Loucy (cell line): ENCODE results near the gene TC2N.

Experiments used
- H2AFZ ChIP-seq: fragments of 200-600 bp; sonication (generic); 2 replicates; pipeline ENCODE4 v1.6.0; 2016; ENCODE audit warnings: antibody characterized with exemption, mild to moderate bottlenecking, low read length, moderate library complexity
- H3F3A ChIP-seq: fragments of 200-600 bp; 2 replicates; pipeline ENCODE4 v1.6.0; 2016; ENCODE audit warnings: antibody characterized with exemption, low read depth, mild to moderate bottlenecking
- H3K27me3 ChIP-seq: fragments of 200-600 bp; sonication (generic); 2 replicates; pipeline ENCODE4 v1.6.1; 2014; ENCODE audit warnings: low read length, mild to moderate bottlenecking; ENCODE audit not compliant: insufficient read depth, poor library complexity, severe bottlenecking
- H3K36me3 ChIP-seq: fragments of 200-600 bp; sonication (generic); 2 replicates; pipeline ENCODE4 v1.6.1; 2016; ENCODE audit warnings: low read length; ENCODE audit not compliant: insufficient read depth
- H3K4me1 ChIP-seq: fragments of 200-600 bp; sonication (generic); 2 replicates; pipeline ENCODE4 v1.5.1; 2014; ENCODE audit warnings: low read length, mild to moderate bottlenecking; ENCODE audit not compliant: insufficient read depth, poor library complexity, severe bottlenecking
- H3K4me2 ChIP-seq: fragments of 200-600 bp; sonication (generic); 2 replicates; pipeline ENCODE4 v1.6.0; 2014; ENCODE audit warnings: antibody characterized with exemption, low read length, low read depth, mild to moderate bottlenecking; ENCODE audit not compliant: poor library complexity, severe bottlenecking
- H3K4me3 ChIP-seq: fragments of 200-600 bp; sonication (generic); 2 replicates; pipeline ENCODE4 v1.5.1; 2014; ENCODE audit warnings: low read length, mild to moderate bottlenecking, mixed read lengths; ENCODE audit not compliant: poor library complexity, severe bottlenecking
- H3K79me2 ChIP-seq: fragments of 200-600 bp; sonication (generic); 2 replicates; pipeline ENCODE4 v1.6.1; 2014; ENCODE audit warnings: low read length; ENCODE audit not compliant: insufficient read depth
- H3K9ac ChIP-seq: fragments of 200-600 bp; sonication (generic); 2 replicates; pipeline ENCODE4 v1.6.0; 2014; ENCODE audit warnings: mild to moderate bottlenecking, low read depth, low read length, moderate library complexity; ENCODE audit not compliant: poor library complexity, severe bottlenecking
- H3K9me2 ChIP-seq: fragments of 200-600 bp; sonication (generic); replicated peaks from 2 replicates; pipeline ENCODE4 v1.6.1; 2016; ENCODE audit warnings: low read depth, low read length, mixed read lengths
- H3K9me3 ChIP-seq: fragments of 200-600 bp; sonication (generic); 2 replicates; pipeline ENCODE4 v1.6.1; 2014; ENCODE audit warnings: mild to moderate bottlenecking, antibody characterized with exemption, low read length, low read depth; ENCODE audit not compliant: insufficient read depth
- H4K20me1 ChIP-seq: fragments of 200-600 bp; sonication (generic); 2 replicates; pipeline ENCODE4 v1.6.0; 2014; ENCODE audit warnings: antibody characterized with exemption, low read length, mild to moderate bottlenecking; ENCODE audit not compliant: insufficient read depth, poor library complexity, severe bottlenecking
- CTCF ChIP-seq: fragments of 200-600 bp; sonication (generic); conservative IDR thresholded peaks from 2 replicates; pipeline ENCODE4 v1.5.1; 2014; ENCODE audit warnings: mild to moderate bottlenecking, antibody characterized with exemption, low read length
- EZH2phosphoT487 ChIP-seq: fragments of 200-600 bp; IDR thresholded peaks from 2 replicates; pipeline ENCODE4 v1.6.1; 2018; ENCODE audit warnings: antibody characterized with exemption, mild to moderate bottlenecking, moderate library complexity, borderline replicate concordance

Gene TC2N

GRCh38 chr14:91801358-91801757 is 66.0 kb downstream of the TC2N start:
- TF ChIP-seq EZH2phosphoT487 (no peak), CTCF (no peak)
- no peak overlapping the region for H2AFZ ChIP-seq
- H4K20me1 ChIP-seq: no peaks in the 10 kb centered on the region
- H3K4me2 ChIP-seq: no peak overlapping the region
- H3K9me3 ChIP-seq: peaks cover 4% of the 10 kb centered on the region; the same call in 1 of the 2 replicates
- no peaks in the 10 kb centered on the region for H3K4me1 ChIP-seq
- H3K9ac ChIP-seq: no peak overlapping the region
- H3K36me3 ChIP-seq: no peaks in the 10 kb centered on the region
- no peaks in the 10 kb centered on the region for H3K79me2 ChIP-seq
- H3F3A ChIP-seq: no peaks in the 10 kb centered on the region
- H3K27me3 ChIP-seq: no peaks in the 10 kb centered on the region
- no peak overlapping the region for H3K4me3 ChIP-seq
- H3K9me2 ChIP-seq: no peaks in the 10 kb centered on the region

GRCh38 chr14:91796617-91797347 is 70.6 kb downstream of the TC2N start:
- no peak overlapping the region for H2AFZ ChIP-seq

GRCh38 chr14:91793704-91794103 is 73.6 kb downstream of the TC2N start:
- H2AFZ ChIP-seq: no peak overlapping the region
- H3K4me1 ChIP-seq: no peaks in the 10 kb centered on the region
- no peaks in the 10 kb centered on the region for H3K79me2 ChIP-seq
- H3K36me3 ChIP-seq: no peaks in the 10 kb centered on the region
- TF ChIP-seq EZH2phosphoT487 (no peak), CTCF (no peak)
- H3K9ac ChIP-seq: no peak overlapping the region
- H3K4me3 ChIP-seq: no peak overlapping the region
- no peak overlapping the region for H3K4me2 ChIP-seq
- no peaks in the 10 kb centered on the region for H3F3A ChIP-seq
- H4K20me1 ChIP-seq: no peaks in the 10 kb centered on the region
- H3K27me3 ChIP-seq: no peaks in the 10 kb centered on the region
- no peaks in the 10 kb centered on the region for H3K9me2 ChIP-seq
- no peaks in the 10 kb centered on the region for H3K9me3 ChIP-seq

More at GRCh38 chr14:91796617-91797347, 70.6 kb downstream of the TC2N start:
- no peaks in the 10 kb centered on the region for H3F3A ChIP-seq
- TF ChIP-seq CTCF: no peak
- no peak for TF ChIP-seq EZH2phosphoT487
- no peak overlapping the region for H3K9ac ChIP-seq
- no peak overlapping the region for H3K4me2 ChIP-seq
- no peaks in the 10 kb centered on the region for H4K20me1 ChIP-seq
- no peaks in the 10 kb centered on the region for H3K9me2 ChIP-seq
- no peaks in the 10 kb centered on the region for H3K79me2 ChIP-seq
- H3K4me3 ChIP-seq: no peak overlapping the region
- H3K9me3 ChIP-seq: no peaks in the 10 kb centered on the region
- H3K27me3 ChIP-seq: no peaks in the 10 kb centered on the region
- no peaks in the 10 kb centered on the region for H3K4me1 ChIP-seq
- H3K36me3 ChIP-seq: no peaks in the 10 kb centered on the region
